MM.1S (cell line): Measurements from ENCODE around the gene DYNC2H1.

Source experiments
- CTCF ChIP-seq: fragments of 300-600 bp; sonication (generic); IDR thresholded peaks from 2 replicates; pipeline ENCODE4 v1.5.1; 2016; ENCODE audit warnings: antibody characterized with exemption, low read length, mixed read lengths
- EZH2 ChIP-seq: fragments of 300-600 bp; sonication (generic); optimal IDR thresholded peaks from 2 replicates; pipeline ENCODE3; 2017; ENCODE audit warnings: low read depth, mild to moderate bottlenecking, antibody characterized with exemption, low read length, mixed read lengths
- EZH2phosphoT487 ChIP-seq: fragments of 300-600 bp; sonication (generic); IDR thresholded peaks from 2 replicates; pipeline ENCODE4 v1.6.1; 2018; ENCODE audit warnings: antibody characterized with exemption, low read length

GRCh38 chr11:103488031-103488461 is 378.8 kb downstream of the DYNC2H1 start:
- no peak for TF ChIP-seq CTCF
- TF ChIP-seq EZH2phosphoT487 = no peak
- no peak for TF ChIP-seq EZH2
